SH-SY5Y (cell line): Measurements from ENCODE around the gene NCKAP5.

ENCODE experiments used
- GATA2 ChIP-seq: IDR thresholded peaks from 2 replicates; pipeline ENCODE4 v1.6.1; 2011; ENCODE audit warnings: mild to moderate bottlenecking, low read depth, low read length
- GATA3 ChIP-seq: IDR thresholded peaks from 2 replicates; pipeline ENCODE4 v1.6.1; 2011; ENCODE audit warnings: low read depth, mild to moderate bottlenecking, low read length, moderate library complexity

DNA sequence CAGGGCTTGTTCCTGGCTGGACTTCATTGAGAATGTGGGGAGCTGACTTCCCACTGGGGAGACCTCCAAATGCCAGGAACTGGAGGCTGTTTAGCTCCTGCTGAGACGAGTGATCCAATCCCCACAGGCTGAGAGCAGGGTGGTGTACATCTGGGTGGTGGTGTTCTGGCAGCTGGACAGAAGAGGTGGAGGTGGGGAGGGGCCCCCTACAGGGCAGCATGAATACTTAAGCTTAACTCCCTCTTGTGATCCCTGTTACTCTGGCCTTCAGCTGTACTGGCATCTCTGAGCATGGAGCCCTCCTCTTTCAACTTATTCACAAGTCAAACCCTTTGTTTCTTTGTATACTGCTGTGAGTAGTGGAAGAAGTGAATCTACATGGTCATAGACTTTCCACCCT lies 730.5 kb downstream of the NCKAP5 start:
- TF ChIP-seq GATA2 (no peak), GATA3 (no peak)
